Cardiac muscle cell (in vitro differentiated cells and primary cell): ENCODE measurements around the gene OR5J2. TPM values are rescaled to one million over a fixed set of nuclear protein-coding genes. Genes with fewer than 3 reads are reported as not detected.

Experiments
- DNase-seq, 2 donors: peaks; one replicate each; pipeline versions ENCODE4 v3.0.0 to v3.0.0-alpha.2; 2010 to 2017; ENCODE audit warnings: low read depth in 1 of 2, low spot score in 1 of 2
- H3K27ac ChIP-seq: fragments of 200-600 bp; sonication (generic); 2 replicates; pipeline ENCODE4 v1.5.1; 2016
- H3K27me3 ChIP-seq: fragments of 200-600 bp; sonication (generic); 2 replicates; pipeline ENCODE4 v1.6.0; 2016; ENCODE audit warnings: control low read depth
- H3K36me3 ChIP-seq: fragments of 200-600 bp; sonication (generic); 2 replicates; pipeline ENCODE4 v1.5.1; 2016; ENCODE audit warnings: control low read depth
- H3K4me1 ChIP-seq: fragments of 200-600 bp; sonication (generic); 2 replicates; pipeline ENCODE4 v1.8.1; 2017; ENCODE audit warnings: low read depth, mild to moderate bottlenecking, mixed run types
- H3K4me3 ChIP-seq: fragments of 200-600 bp; sonication (generic); 2 replicates; pipeline ENCODE4 v1.5.1; 2016; ENCODE audit warnings: mild to moderate bottlenecking
- H3K9me3 ChIP-seq: fragments of 200-600 bp; sonication (generic); 2 replicates; pipeline ENCODE4 v1.5.1; 2017; ENCODE audit warnings: low read depth, mild to moderate bottlenecking, control low read depth
- CTCF ChIP-seq: IDR thresholded peaks from 2 replicates; pipeline ENCODE4 v1.5.1; 2012; ENCODE audit warnings: low read depth, mild to moderate bottlenecking, low read length
- polyA plus RNA-seq: library from polyadenylated mRNA; unstranded; fragments of >200 nt; fragmentation: Nextera tagmentation; extraction: Ambion mirVana; gene quantifications from 2 replicates; pipeline ENCODE4 v1.2.1, GENCODE V29; 2016
- total RNA-seq: library from RNA; depleted of rRNA; stranded (reverse); fragments of >200 nt; gene quantifications from 2 replicates; pipeline ENCODE4 v1.2.3, GENCODE V29; 2016

Gene OR5J2
- total and polyA plus RNA-seq, 2 experiments from 2014 or later, result not detected

DNA sequence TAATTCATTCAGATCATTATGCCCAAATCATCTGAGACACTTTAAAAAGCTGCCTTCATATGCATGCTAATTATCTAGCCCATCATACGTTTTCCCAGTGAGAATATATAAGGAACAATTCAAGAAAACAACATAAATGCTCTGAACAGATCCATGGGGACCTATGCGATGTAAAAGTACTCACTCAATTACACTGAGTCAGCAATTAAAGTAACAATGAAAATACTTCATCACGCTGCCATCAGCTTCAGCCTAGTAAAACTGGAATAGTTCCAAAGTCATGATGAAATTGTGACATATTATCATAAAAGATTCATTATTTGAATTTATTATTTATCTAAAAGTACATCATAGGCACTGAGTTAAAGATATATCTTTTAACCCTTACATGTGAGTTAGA is 12.6 kb upstream of the OR5J2 start:
- no peaks in the 10 kb centered on the region for H3K36me3 ChIP-seq
- no peak for DNase-seq
- no peak for TF ChIP-seq CTCF
- H3K27ac ChIP-seq, result no peak overlapping the region
- no peak overlapping the region for H3K4me3 ChIP-seq
- no peaks in the 10 kb centered on the region for H3K27me3 ChIP-seq
- H3K9me3 ChIP-seq, result no peaks in the 10 kb centered on the region
- no peaks in the 10 kb centered on the region for H3K4me1 ChIP-seq

GRCh38 chr11:56172256-56172830 is 4.1 kb upstream of the OR5J2 start:
- no peaks in the 10 kb centered on the region for H3K4me1 ChIP-seq
- H3K36me3 ChIP-seq, result no peaks in the 10 kb centered on the region
- TF ChIP-seq CTCF, result no peak
- no peak overlapping the region for H3K27ac ChIP-seq
- no peaks in the 10 kb centered on the region for H3K9me3 ChIP-seq
- H3K27me3 ChIP-seq, result no peaks in the 10 kb centered on the region
- no peak overlapping the region for H3K4me3 ChIP-seq
- DNase-seq, result no peak

- no peaks in the 10 kb centered on the region for H3K27me3 ChIP-seq
- H3K4me3 ChIP-seq, result no peak overlapping the region
- no peak for TF ChIP-seq CTCF
- H3K9me3 ChIP-seq, result no peaks in the 10 kb centered on the region
- H3K27ac ChIP-seq, result no peak overlapping the region
- no peaks in the 10 kb centered on the region for H3K36me3 ChIP-seq
- DNase-seq, result no peak
- no peaks in the 10 kb centered on the region for H3K4me1 ChIP-seq
Observed at GRCh38 chr11:56183459-56183858, 7.0 kb downstream of the OR5J2 start.

- H3K4me1 ChIP-seq, result no peaks in the 10 kb centered on the region
- H3K4me3 ChIP-seq, result no peak overlapping the region
- no peaks in the 10 kb centered on the region for H3K9me3 ChIP-seq
- no peak for TF ChIP-seq CTCF
- H3K36me3 ChIP-seq, result no peaks in the 10 kb centered on the region
- DNase-seq, result no peak
- H3K27ac ChIP-seq, result no peak overlapping the region
- H3K27me3 ChIP-seq, result no peaks in the 10 kb centered on the region
Observed at GRCh38 chr11:56188602-56189001, 12.2 kb downstream of the OR5J2 start.

DNA sequence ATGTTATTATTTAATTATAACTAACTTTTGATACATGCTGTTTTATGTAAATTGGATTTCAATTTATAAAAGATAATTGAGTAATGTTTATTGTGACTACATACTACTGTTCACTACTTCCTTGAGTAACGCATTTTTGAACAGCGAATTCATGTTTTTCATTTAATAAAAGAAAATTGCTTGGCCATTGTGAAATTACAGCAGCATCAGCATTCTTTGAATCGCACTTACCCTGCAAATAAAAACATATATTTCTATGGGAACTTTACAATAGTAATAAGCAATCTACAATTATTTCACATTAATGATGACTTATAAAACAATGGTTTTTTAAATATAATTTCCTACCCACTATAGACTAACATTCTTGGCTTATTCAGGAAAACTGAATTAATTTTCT is 20.3 kb downstream of the OR5J2 start:
- no peaks in the 10 kb centered on the region for H3K9me3 ChIP-seq
- H3K4me3 ChIP-seq, result no peak overlapping the region
- DNase-seq, result no peak
- H3K36me3 ChIP-seq, result no peaks in the 10 kb centered on the region
- TF ChIP-seq CTCF, result no peak
- H3K4me1 ChIP-seq, result no peaks in the 10 kb centered on the region
- H3K27me3 ChIP-seq, result no peaks in the 10 kb centered on the region
- H3K27ac ChIP-seq, result no peak overlapping the region

DNA sequence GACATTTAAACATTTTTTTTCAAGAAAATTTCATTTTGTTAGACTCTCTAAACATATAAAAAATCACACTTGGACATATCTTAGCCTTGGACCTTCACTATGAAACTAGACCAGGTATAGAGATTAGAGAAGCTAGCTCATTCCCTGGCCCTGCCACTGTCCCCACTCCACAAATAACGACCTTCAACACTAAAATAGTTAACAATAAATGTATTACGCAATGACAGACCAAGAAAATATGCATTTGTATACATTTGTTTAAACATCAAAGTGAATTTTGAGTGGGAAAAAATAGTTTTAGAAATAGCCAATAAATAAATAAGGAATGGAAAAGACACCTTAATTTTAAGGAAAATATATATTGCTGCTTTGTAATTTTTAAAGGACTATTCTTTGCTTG is 20.9 kb downstream of the OR5J2 start:
- no peak for DNase-seq
- Histone ChIP-seq H3K4me3 (no peak overlapping the region), H3K27ac (no peak overlapping the region), H3K9me3 (no peaks in the 10 kb centered on the region), H3K27me3 (no peaks in the 10 kb centered on the region), H3K4me1 (no peaks in the 10 kb centered on the region), H3K36me3 (no peaks in the 10 kb centered on the region)
- no peak for TF ChIP-seq CTCF
